Measurements from ENCODE around the gene SLC9A3. TPM values are rescaled to one million over a fixed set of nuclear protein-coding genes. Genes with fewer than 3 reads are reported as not detected.

The SLC9A3 gene
- total RNA-seq, 1 experiment from 2014 or later, result 1.5 TPM

DNA sequence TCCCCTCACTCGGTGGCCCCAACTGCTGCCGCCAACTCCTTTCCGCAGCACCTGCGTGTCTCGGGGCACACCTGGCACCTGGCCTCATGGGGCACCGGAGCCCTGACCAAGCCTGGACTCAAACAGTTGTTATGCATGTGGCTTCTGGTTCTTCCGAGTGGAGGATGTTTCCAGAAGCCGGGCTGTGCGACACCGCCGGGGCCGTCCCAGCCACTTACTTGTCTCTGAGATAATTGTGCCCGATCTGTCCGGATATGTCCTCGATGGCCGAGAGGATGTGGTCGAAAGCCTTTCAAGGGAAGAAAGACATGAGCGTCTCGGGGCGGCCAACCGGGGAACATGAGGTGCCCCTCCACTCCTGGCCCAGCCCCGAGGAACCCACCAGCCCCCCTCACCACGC lies 42.9 kb downstream of the SLC9A3 start:
- no peak for ATAC-seq
- no peak overlapping the region for H3K4me3 ChIP-seq (replicated peaks in 1 of 2; ENCODE audit: low read depth in 1 of 2, low read length in 2 of 2)
- RAD21 ChIA-PET (ENCODE audit: low non-redundant PET in 1 of 2, low total read pairs in 2 of 2, uncharacterized antibody in 2 of 2, unreplicated experiment in 2 of 2), result no interaction called here
- no peak overlapping the region for H2AFZ ChIP-seq (ENCODE audit: low read depth, low read length, poor library complexity, severe bottlenecking)
- intact Hi-C loops (cut with micrococcal nuclease), result no loop called here
- DNase-seq (ENCODE audit: low read depth, low spot score), result no peak
- peak overlapping the region; percentile 55; the same call in 1 of the 2 replicates for H3K4me2 ChIP-seq (ENCODE audit: low read length)
- no TSS peak for BruUV-seq (replicated peaks)
- no peaks in the 10 kb centered on the region for H3K9me3 ChIP-seq (ENCODE audit: control insufficient read depth in 1 of 2, insufficient read depth in 1 of 2, low read depth in 1 of 2, low read length in 2 of 2)
- H3K9ac ChIP-seq (ENCODE audit: low read length), result no peak overlapping the region
- POLR2A ChIA-PET, result no interaction called here
- H3K4me1 ChIP-seq (ENCODE audit: control insufficient read depth in 1 of 2, insufficient read depth in 2 of 2, low read length in 2 of 2), result peaks cover 0 to 23% of the 10 kb centered on the region in 2 experiments; a peak in 3 of 4 replicates
- CTCF ChIA-PET, result no interaction called here
- H4K20me1 ChIP-seq (ENCODE audit: insufficient read depth), result no peaks in the 10 kb centered on the region
- H3K79me2 ChIP-seq (ENCODE audit: insufficient read depth, low read length), result no peaks in the 10 kb centered on the region
- TF ChIP-seq, protein P1, sequence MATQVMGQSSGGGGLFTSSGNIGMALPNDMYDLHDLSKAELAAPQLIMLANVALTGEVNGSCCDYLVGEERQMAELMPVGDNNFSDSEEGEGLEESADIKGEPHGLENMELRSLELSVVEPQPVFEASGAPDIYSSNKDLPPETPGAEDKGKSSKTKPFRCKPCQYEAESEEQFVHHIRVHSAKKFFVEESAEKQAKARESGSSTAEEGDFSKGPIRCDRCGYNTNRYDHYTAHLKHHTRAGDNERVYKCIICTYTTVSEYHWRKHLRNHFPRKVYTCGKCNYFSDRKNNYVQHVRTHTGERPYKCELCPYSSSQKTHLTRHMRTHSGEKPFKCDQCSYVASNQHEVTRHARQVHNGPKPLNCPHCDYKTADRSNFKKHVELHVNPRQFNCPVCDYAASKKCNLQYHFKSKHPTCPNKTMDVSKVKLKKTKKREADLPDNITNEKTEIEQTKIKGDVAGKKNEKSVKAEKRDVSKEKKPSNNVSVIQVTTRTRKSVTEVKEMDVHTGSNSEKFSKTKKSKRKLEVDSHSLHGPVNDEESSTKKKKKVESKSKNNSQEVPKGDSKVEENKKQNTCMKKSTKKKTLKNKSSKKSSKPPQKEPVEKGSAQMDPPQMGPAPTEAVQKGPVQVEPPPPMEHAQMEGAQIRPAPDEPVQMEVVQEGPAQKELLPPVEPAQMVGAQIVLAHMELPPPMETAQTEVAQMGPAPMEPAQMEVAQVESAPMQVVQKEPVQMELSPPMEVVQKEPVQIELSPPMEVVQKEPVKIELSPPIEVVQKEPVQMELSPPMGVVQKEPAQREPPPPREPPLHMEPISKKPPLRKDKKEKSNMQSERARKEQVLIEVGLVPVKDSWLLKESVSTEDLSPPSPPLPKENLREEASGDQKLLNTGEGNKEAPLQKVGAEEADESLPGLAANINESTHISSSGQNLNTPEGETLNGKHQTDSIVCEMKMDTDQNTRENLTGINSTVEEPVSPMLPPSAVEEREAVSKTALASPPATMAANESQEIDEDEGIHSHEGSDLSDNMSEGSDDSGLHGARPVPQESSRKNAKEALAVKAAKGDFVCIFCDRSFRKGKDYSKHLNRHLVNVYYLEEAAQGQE (IDR thresholded peaks at IDR 0.05; ENCODE audit: low read depth), result no peak
- TF ChIP-seq POLR2A (IDR thresholded peaks at IDR 0.05; ENCODE audit: borderline replicate concordance, extremely low read depth, insufficient read depth, insufficient read length) (no peak), EGR1 (IDR thresholded peaks at IDR 0.05; ENCODE audit: low read depth) (no peak), RAD21 (IDR thresholded peaks at IDR 0.05; ENCODE audit: low read depth) (no peak), SRF (IDR thresholded peaks at IDR 0.05; ENCODE audit: low read depth) (no peak), YY1 (IDR thresholded peaks at IDR 0.05; ENCODE audit: extremely low read depth, insufficient replicate concordance, low read depth, low read length) (no peak), ZFX (IDR thresholded peaks at IDR 0.05) (no peak), FOSL1 (IDR thresholded peaks at IDR 0.05; ENCODE audit: low read depth) (no peak), SIN3A (IDR thresholded peaks at IDR 0.05; ENCODE audit: low read depth) (no peak), ELF1 (IDR thresholded peaks at IDR 0.05; ENCODE audit: borderline replicate concordance, low read depth) (no peak), EZH2phosphoT487 (IDR thresholded peaks at IDR 0.05; ENCODE audit: borderline replicate concordance) (no peak), JUND (IDR thresholded peaks at IDR 0.05) (no peak)
- TF ChIP-seq, protein P2, sequence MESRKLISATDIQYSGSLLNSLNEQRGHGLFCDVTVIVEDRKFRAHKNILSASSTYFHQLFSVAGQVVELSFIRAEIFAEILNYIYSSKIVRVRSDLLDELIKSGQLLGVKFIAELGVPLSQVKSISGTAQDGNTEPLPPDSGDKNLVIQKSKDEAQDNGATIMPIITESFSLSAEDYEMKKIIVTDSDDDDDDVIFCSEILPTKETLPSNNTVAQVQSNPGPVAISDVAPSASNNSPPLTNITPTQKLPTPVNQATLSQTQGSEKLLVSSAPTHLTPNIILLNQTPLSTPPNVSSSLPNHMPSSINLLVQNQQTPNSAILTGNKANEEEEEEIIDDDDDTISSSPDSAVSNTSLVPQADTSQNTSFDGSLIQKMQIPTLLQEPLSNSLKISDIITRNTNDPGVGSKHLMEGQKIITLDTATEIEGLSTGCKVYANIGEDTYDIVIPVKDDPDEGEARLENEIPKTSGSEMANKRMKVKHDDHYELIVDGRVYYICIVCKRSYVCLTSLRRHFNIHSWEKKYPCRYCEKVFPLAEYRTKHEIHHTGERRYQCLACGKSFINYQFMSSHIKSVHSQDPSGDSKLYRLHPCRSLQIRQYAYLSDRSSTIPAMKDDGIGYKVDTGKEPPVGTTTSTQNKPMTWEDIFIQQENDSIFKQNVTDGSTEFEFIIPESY (IDR thresholded peaks at IDR 0.05; ENCODE audit: extremely low read depth, insufficient replicate concordance, low read length), result no peak
- TF ChIP-seq, protein P3, sequence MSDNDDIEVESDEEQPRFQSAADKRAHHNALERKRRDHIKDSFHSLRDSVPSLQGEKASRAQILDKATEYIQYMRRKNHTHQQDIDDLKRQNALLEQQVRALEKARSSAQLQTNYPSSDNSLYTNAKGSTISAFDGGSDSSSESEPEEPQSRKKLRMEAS (IDR thresholded peaks at IDR 0.05), result no peak
- TF ChIP-seq, protein P4, sequence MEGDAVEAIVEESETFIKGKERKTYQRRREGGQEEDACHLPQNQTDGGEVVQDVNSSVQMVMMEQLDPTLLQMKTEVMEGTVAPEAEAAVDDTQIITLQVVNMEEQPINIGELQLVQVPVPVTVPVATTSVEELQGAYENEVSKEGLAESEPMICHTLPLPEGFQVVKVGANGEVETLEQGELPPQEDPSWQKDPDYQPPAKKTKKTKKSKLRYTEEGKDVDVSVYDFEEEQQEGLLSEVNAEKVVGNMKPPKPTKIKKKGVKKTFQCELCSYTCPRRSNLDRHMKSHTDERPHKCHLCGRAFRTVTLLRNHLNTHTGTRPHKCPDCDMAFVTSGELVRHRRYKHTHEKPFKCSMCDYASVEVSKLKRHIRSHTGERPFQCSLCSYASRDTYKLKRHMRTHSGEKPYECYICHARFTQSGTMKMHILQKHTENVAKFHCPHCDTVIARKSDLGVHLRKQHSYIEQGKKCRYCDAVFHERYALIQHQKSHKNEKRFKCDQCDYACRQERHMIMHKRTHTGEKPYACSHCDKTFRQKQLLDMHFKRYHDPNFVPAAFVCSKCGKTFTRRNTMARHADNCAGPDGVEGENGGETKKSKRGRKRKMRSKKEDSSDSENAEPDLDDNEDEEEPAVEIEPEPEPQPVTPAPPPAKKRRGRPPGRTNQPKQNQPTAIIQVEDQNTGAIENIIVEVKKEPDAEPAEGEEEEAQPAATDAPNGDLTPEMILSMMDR (IDR thresholded peaks at IDR 0.05 in 2 of 3, conservative IDR thresholded peaks at IDR 0.05 in 1 of 3; ENCODE audit: borderline replicate concordance in 1 of 3, insufficient read depth in 1 of 3, low read depth in 2 of 3, low read length in 2 of 3), result no peak
- H3K27me3 ChIP-seq (ENCODE audit: insufficient read depth, low read length), result no peaks in the 10 kb centered on the region
- H3K9me2 ChIP-seq (ENCODE audit: insufficient read depth), result no peaks in the 10 kb centered on the region
- no peak overlapping the region for H3K27ac ChIP-seq (ENCODE audit: low read depth, low read length)
- H3K36me3 ChIP-seq (ENCODE audit: control insufficient read depth in 1 of 2, insufficient read depth in 2 of 2, low read length in 2 of 2), result no peaks in the 10 kb centered on the region
